Testis (tissue), 3 donors: ENCODE results near the gene DCST2. TPM values are rescaled to one million over a fixed set of nuclear protein-coding genes. Genes with fewer than 3 reads are reported as not detected.
A peak's percentile ranks its signal among the peaks of the same experiment; 100 is the strongest.

Experiments used
- DNase-seq: peaks from one replicate; pipeline ENCODE4 v3.0.0-alpha.2; 2019
- H3K27ac ChIP-seq, 2 donors: fragments of 200-600 bp; sonication (generic); one replicate each; pipeline ENCODE4 v1.5.1; 2019
- H3K27me3 ChIP-seq: fragments of 200-600 bp; sonication (generic); one replicate; pipeline ENCODE4 v1.5.1; 2019
- H3K36me3 ChIP-seq: fragments of 200-600 bp; sonication (generic); one replicate; pipeline ENCODE4 v1.5.1; 2017; ENCODE audit warnings: low read depth; ENCODE audit errors: missing control alignments
- H3K4me1 ChIP-seq: fragments of 200-600 bp; sonication (generic); one replicate; pipeline ENCODE4 v1.5.1; 2019
- H3K4me3 ChIP-seq, 2 donors: fragments of 200-600 bp; sonication (generic); one replicate each; pipeline ENCODE4 v1.5.1; 2017 to 2019
- H3K9me3 ChIP-seq: fragments of 200-600 bp; sonication (generic); one replicate; pipeline ENCODE4 v1.5.1; 2017
- POLR2A ChIP-seq: fragments of 450-650 bp; IDR thresholded peaks from one replicate; pipeline ENCODE4 v1.6.1; 2017; ENCODE audit warnings: antibody characterized with exemption, mild to moderate bottlenecking, moderate library complexity
- WGBS, 2 donors: methylation state at CpG; one replicate each; pipeline ENCODE4 v1.1.5; 2018; 5-methylcytosine and 5-hydroxymethylcytosine counted together
- intact Hi-C: fragments of 100-400 bp; cut with DNase I; formaldehyde crosslinking; loops from one replicate; pipeline ENCODE4 v1.15.1; 2023; ENCODE audit warnings: low total_unique reads
- polyA plus RNA-seq: library from polyadenylated mRNA; stranded (reverse); fragments of 350-450 nt; fragmentation: Illumina TruSeq; extraction: RNeasy Lipid Tissue Mini Kit (QIAGEN cat#74804); gene quantifications from one replicate; pipeline ENCODE4 v1.2.3, GENCODE V29; 2014; ENCODE audit warnings: low read depth, low replicate concordance; ENCODE audit not compliant: insufficient read depth
- total RNA-seq, 2 donors: library from RNA; depleted of rRNA; stranded (reverse); fragments of >200 nt; gene quantifications; one replicate each; pipeline ENCODE4 v1.2.3, GENCODE V29; 2016
- TF ChIP-seq, protein P1 (sequence below), 3 experiments: fragments of 450-650 bp in 2 of 3; fragments of 200-600 bp in 1 of 3; sonication (generic) in 1 of 3; IDR thresholded peaks; one replicate each; pipeline ENCODE4 v1.5.1; 2016 to 2019; ENCODE audit warnings: antibody characterized with exemption in 3 of 3, mild to moderate bottlenecking in 2 of 3, moderate library complexity in 1 of 3

Gene DCST2
- total and polyA plus RNA-seq, 3 donors from 2014 or later = 9.9 to 20.4 (median 14.4) TPM

DNA sequence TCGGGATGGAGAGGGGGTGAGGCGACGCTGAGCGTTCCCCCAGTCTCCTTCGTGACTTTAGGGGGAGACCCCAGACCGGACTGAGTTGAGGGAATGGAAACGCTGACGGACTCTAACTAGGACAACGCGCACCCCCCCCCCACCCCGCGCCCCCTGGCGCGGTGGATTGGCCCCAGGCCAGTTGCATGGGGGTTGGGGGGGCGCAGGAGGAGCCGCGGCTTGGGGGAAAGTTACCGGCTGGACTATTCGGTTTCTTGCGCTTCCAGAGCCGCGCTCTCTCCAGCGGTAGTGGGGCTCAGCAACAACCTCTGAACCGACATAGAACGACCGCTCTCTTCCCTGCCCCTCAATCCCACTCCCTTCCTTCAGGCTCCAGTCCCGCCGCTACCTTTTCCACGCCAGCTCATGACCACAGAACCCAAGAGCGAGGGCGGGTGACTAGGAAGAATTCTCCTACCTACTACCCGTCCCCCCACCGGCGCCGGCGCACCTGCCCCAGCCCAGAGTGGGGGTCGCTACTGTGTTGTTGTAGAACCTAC, 30.3 kb downstream of the DCST2 start:
- peak overlapping the region; percentile 91 to 98 for H3K27ac ChIP-seq
- 0 to 1% methylated on average over 24 to 36 of the region's 37 CpGs for WGBS, 2 donors
- DNase-seq = peak; percentile 38
- H3K27me3 ChIP-seq = no peaks in the 10 kb centered on the region
- H3K4me3 ChIP-seq = peak overlapping the region; percentile 77 to 84
- peaks cover 31% of the 10 kb centered on the region for H3K4me1 ChIP-seq
- intact Hi-C loops = no loop called here
- no peaks in the 10 kb centered on the region for H3K36me3 ChIP-seq
- H3K9me3 ChIP-seq = no peaks in the 10 kb centered on the region
- TF ChIP-seq POLR2A = no peak
- TF ChIP-seq, protein P1, sequence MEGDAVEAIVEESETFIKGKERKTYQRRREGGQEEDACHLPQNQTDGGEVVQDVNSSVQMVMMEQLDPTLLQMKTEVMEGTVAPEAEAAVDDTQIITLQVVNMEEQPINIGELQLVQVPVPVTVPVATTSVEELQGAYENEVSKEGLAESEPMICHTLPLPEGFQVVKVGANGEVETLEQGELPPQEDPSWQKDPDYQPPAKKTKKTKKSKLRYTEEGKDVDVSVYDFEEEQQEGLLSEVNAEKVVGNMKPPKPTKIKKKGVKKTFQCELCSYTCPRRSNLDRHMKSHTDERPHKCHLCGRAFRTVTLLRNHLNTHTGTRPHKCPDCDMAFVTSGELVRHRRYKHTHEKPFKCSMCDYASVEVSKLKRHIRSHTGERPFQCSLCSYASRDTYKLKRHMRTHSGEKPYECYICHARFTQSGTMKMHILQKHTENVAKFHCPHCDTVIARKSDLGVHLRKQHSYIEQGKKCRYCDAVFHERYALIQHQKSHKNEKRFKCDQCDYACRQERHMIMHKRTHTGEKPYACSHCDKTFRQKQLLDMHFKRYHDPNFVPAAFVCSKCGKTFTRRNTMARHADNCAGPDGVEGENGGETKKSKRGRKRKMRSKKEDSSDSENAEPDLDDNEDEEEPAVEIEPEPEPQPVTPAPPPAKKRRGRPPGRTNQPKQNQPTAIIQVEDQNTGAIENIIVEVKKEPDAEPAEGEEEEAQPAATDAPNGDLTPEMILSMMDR (IDR thresholded peaks at IDR 0.05) = no peak

- 0 to 1% methylated on average over 9 to 32 of the region's 35 CpGs for WGBS, 2 donors
- no peak for DNase-seq
Measured at GRCh38 chr1:155002464-155003226, 30.9 kb downstream of the DCST2 start, which contains the start of gene ZBTB7B. TSS of gene ZBTB7B (plus strand) at chr1:155002802. CDS start at chr1:155014661, 11,859 bp downstream.

GRCh38 chr1:155001675-155002463, 31.7 kb downstream of the DCST2 start:
- 1% methylated on average over 23 to 37 of the region's 38 CpGs for WGBS, 2 donors
- Histone ChIP-seq H3K36me3 (no peaks in the 10 kb centered on the region), H3K27me3 (no peaks in the 10 kb centered on the region), H3K4me1 (peaks cover 31% of the 10 kb centered on the region), H3K27ac (peak overlapping the region; percentile 98), H3K4me3 (peak overlapping the region; percentile 77 to 84), H3K9me3 (no peaks in the 10 kb centered on the region)
- intact Hi-C loops = no loop called here
- peak; percentile 100 for DNase-seq
- TF ChIP-seq, protein P1 (IDR thresholded peaks at IDR 0.05) = peak in 2 of 3 experiments; percentile 17 to 25
- TF ChIP-seq POLR2A = peak; percentile 53

More at GRCh38 chr1:155002464-155003226, 30.9 kb downstream of the DCST2 start, which contains the start of gene ZBTB7B:
- Histone ChIP-seq H3K27me3 (no peaks in the 10 kb centered on the region), H3K36me3 (no peaks in the 10 kb centered on the region), H3K27ac (peak within 1 kb of the TSS; percentile 98), H3K4me3 (peak within 1 kb of the TSS; percentile 77 to 84), H3K9me3 (no peaks in the 10 kb centered on the region), H3K4me1 (peaks cover 31% of the 10 kb centered on the region)
- TF ChIP-seq POLR2A = no peak
- TF ChIP-seq, protein P1 (IDR thresholded peaks at IDR 0.05) = no peak
- intact Hi-C loops = no loop called here

DNA sequence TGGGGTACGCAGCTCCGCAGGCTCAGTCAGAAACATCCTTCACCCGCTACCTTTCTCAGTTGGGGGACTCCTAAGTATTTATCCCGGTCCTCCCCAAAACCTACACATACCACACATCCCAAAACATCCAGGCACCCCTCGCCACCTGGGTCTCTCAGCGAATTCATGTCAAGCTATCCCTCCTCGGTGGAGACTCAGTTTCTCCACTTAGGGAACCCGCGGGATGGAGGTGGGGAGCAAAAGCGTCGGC, 32.2 kb downstream of the DCST2 start:
- Histone ChIP-seq H3K36me3 (no peaks in the 10 kb centered on the region), H3K27me3 (no peaks in the 10 kb centered on the region), H3K4me3 (peak overlapping the region; percentile 77 to 84), H3K27ac (peak overlapping the region; percentile 98), H3K9me3 (no peaks in the 10 kb centered on the region), H3K4me1 (peaks cover 31% of the 10 kb centered on the region)
- no peak for TF ChIP-seq POLR2A
- TF ChIP-seq, protein P1 (IDR thresholded peaks at IDR 0.05) = no peak
- no peak for DNase-seq
- WGBS, 2 donors = 0% methylated on average over 1 to 11 of the region's 11 CpGs
- intact Hi-C loops = no loop called here
